Measurements from ENCODE around the gene RAB40B.

GRCh38 chr17:82675476-82676245, 22.8 kb downstream of the RAB40B start:
- no peak for TF ChIP-seq CTCF (IDR thresholded peaks at IDR 0.05; ENCODE audit: low read depth, low read length)
- TF ChIP-seq EZH2phosphoT487 (IDR thresholded peaks at IDR 0.05; ENCODE audit: low read depth): no peak
